MM.1S (cell line): ENCODE data around the gene ANKS1B.

Experiments used
- DNase-seq: peaks from one replicate; pipeline ENCODE4 v3.0.0-alpha.2; 2015
- H2AFZ ChIP-seq: fragments of 300-600 bp; sonication (generic); 2 replicates; pipeline ENCODE4 v1.6.0; 2016; ENCODE audit warnings: antibody characterized with exemption, low read length
- H3F3A ChIP-seq: fragments of 300-600 bp; sonication (generic); 2 replicates; pipeline ENCODE4 v1.6.1; 2016; ENCODE audit warnings: mild to moderate bottlenecking, antibody characterized with exemption, low read length, moderate library complexity, mixed read lengths; ENCODE audit not compliant: insufficient read depth
- H3K27ac ChIP-seq: fragments of 300-600 bp; sonication (generic); 2 replicates; pipeline ENCODE4 v1.5.1; 2016; ENCODE audit warnings: mild to moderate bottlenecking, low read length
- H3K27me3 ChIP-seq: fragments of 300-600 bp; sonication (generic); replicated peaks from 2 replicates; pipeline ENCODE4 v1.6.0; 2016; ENCODE audit warnings: low read length; ENCODE audit not compliant: insufficient read depth
- H3K36me3 ChIP-seq: fragments of 300-600 bp; sonication (generic); replicated peaks from 2 replicates; pipeline ENCODE4 v1.6.1; 2016; ENCODE audit warnings: mild to moderate bottlenecking, low read length, mixed read lengths; ENCODE audit not compliant: insufficient read depth
- H3K4me1 ChIP-seq: fragments of 300-600 bp; sonication (generic); 2 replicates; pipeline ENCODE4 v1.6.1; 2016; ENCODE audit warnings: low read length, mixed read lengths
- H3K4me2 ChIP-seq: fragments of 300-600 bp; sonication (generic); 2 replicates; pipeline ENCODE4 v1.6.0; 2016; ENCODE audit warnings: low read depth, low read length
- H3K4me3 ChIP-seq: fragments of 300-600 bp; sonication (generic); 2 replicates; pipeline ENCODE4 v1.5.1; 2016; ENCODE audit warnings: low read length, mixed read lengths
- H3K79me2 ChIP-seq: fragments of 300-600 bp; sonication (generic); 2 replicates; pipeline ENCODE4 v1.6.1; 2016; ENCODE audit warnings: mixed run types, low read length, mixed read lengths
- H3K9ac ChIP-seq: fragments of 300-600 bp; sonication (generic); 2 replicates; pipeline ENCODE4 v1.6.1; 2016; ENCODE audit warnings: low read length, mixed read lengths
- H3K9me2 ChIP-seq: fragments of 300-600 bp; sonication (generic); replicated peaks from 2 replicates; pipeline ENCODE4 v1.6.1; 2016; ENCODE audit warnings: mild to moderate bottlenecking, low read length, mixed read lengths; ENCODE audit not compliant: insufficient read depth
- H3K9me3 ChIP-seq: fragments of 300-600 bp; sonication (generic); replicated peaks from 2 replicates; pipeline ENCODE4 v1.6.1; 2016; ENCODE audit warnings: mild to moderate bottlenecking, low read length, mixed read lengths; ENCODE audit not compliant: insufficient read depth
- H4K20me1 ChIP-seq: fragments of 300-600 bp; sonication (generic); 2 replicates; pipeline ENCODE4 v1.6.1; 2016; ENCODE audit warnings: mild to moderate bottlenecking, low read length, moderate library complexity, mixed read lengths; ENCODE audit not compliant: insufficient read depth
- EZH2 ChIP-seq: fragments of 300-600 bp; sonication (generic); optimal IDR thresholded peaks from 2 replicates; pipeline ENCODE3; 2017; ENCODE audit warnings: low read depth, mild to moderate bottlenecking, antibody characterized with exemption, low read length, mixed read lengths
- EZH2phosphoT487 ChIP-seq: fragments of 300-600 bp; sonication (generic); IDR thresholded peaks from 2 replicates; pipeline ENCODE4 v1.6.1; 2018; ENCODE audit warnings: antibody characterized with exemption, low read length
- TF ChIP-seq, protein P1 (sequence below): fragments of 300-600 bp; sonication (generic); IDR thresholded peaks from 2 replicates; pipeline ENCODE4 v1.5.1; 2016; ENCODE audit warnings: antibody characterized with exemption, low read length, mixed read lengths

Gene ANKS1B

DNA sequence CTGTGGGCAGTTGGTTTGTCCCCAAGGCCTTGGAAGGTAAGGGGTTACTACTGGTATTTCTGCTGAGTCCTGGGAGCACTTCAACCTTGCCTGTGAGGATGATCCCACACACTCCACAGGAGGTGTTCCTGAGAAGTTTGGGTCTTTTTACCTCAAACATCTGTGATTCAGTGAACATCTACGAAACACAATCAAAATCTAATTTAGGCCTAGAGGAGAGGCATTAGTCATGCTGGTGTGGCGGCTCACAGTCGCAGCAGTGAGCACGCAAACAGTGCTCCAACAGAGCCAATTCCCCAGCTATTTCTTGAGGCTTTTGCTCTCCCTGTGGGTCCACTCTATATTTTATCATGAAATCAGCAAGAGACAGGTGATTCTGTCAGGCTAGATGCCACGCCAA, 1232.0 kb downstream of the ANKS1B start:
- Histone ChIP-seq H3K79me2 (no peaks in the 10 kb centered on the region), H3K9me3 (no peaks in the 10 kb centered on the region), H4K20me1 (no peaks in the 10 kb centered on the region), H3K27ac (no peak overlapping the region), H2AFZ (no peak overlapping the region), H3K4me1 (no peaks in the 10 kb centered on the region), H3K4me3 (no peak overlapping the region), H3F3A (no peaks in the 10 kb centered on the region), H3K27me3 (no peaks in the 10 kb centered on the region), H3K9me2 (no peaks in the 10 kb centered on the region), H3K9ac (no peak overlapping the region), H3K36me3 (no peaks in the 10 kb centered on the region), H3K4me2 (no peak overlapping the region)
- TF ChIP-seq, protein P1, sequence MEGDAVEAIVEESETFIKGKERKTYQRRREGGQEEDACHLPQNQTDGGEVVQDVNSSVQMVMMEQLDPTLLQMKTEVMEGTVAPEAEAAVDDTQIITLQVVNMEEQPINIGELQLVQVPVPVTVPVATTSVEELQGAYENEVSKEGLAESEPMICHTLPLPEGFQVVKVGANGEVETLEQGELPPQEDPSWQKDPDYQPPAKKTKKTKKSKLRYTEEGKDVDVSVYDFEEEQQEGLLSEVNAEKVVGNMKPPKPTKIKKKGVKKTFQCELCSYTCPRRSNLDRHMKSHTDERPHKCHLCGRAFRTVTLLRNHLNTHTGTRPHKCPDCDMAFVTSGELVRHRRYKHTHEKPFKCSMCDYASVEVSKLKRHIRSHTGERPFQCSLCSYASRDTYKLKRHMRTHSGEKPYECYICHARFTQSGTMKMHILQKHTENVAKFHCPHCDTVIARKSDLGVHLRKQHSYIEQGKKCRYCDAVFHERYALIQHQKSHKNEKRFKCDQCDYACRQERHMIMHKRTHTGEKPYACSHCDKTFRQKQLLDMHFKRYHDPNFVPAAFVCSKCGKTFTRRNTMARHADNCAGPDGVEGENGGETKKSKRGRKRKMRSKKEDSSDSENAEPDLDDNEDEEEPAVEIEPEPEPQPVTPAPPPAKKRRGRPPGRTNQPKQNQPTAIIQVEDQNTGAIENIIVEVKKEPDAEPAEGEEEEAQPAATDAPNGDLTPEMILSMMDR: no peak
- TF ChIP-seq EZH2phosphoT487 (no peak), EZH2 (no peak)
- no peak for DNase-seq

DNA sequence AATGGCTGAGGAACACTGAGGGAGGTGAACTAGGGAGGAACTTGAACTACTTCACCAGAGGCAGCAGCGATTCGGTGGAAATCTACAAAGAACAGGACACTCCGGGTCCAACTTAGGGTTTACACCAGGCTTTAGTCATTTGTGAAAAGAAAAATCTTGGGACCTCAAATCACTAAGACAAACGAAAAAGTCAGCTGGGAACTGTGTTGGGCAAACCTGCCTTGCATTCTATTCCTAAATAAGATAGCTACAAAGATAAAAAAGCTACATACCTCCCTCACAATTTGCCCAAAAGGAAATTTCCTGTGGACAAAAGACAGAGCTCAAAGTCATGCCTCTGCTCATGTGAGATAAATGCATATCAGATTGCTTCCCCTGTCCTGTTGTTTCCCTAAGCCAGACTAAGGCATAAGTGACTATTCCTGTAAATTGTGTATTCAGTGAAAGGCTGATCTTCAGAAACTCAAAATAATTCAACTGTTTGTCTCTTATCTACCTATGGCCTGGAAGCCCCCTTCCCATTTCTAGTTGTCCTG, 1233.1 kb downstream of the ANKS1B start:
- H3K4me2 ChIP-seq: no peak overlapping the region
- H3K79me2 ChIP-seq: no peaks in the 10 kb centered on the region
- H2AFZ ChIP-seq: no peak overlapping the region
- H3K36me3 ChIP-seq: no peaks in the 10 kb centered on the region
- no peaks in the 10 kb centered on the region for H3K27me3 ChIP-seq
- no peak for DNase-seq
- no peak overlapping the region for H3K4me3 ChIP-seq
- H3K4me1 ChIP-seq: no peaks in the 10 kb centered on the region
- no peaks in the 10 kb centered on the region for H3K9me2 ChIP-seq
- H4K20me1 ChIP-seq: no peaks in the 10 kb centered on the region
- no peak for TF ChIP-seq EZH2phosphoT487
- TF ChIP-seq EZH2: no peak
- TF ChIP-seq, protein P1: no peak
- no peak overlapping the region for H3K27ac ChIP-seq
- no peaks in the 10 kb centered on the region for H3F3A ChIP-seq
- H3K9me3 ChIP-seq: no peaks in the 10 kb centered on the region
- no peak overlapping the region for H3K9ac ChIP-seq

DNA sequence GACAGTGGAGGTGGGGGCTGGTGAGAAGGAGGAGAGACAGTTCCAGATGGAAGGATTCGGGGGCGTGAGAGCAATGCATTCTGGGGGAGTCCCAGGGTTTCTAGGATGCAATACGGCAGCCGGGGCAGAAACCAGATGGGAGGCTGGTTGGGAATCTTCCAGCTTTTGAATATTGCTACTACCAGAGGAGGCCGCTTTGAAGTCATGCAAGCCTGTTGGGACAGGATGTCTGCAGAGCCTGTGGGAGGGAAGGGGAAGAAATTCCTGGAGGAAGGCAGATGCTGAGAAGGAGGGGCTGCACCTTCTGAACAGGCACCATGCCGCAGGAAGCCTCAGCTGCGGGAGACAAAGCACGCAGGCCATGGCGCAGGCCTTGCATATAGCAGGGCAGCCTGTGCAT, 1234.2 kb downstream of the ANKS1B start:
- Histone ChIP-seq H4K20me1 (no peaks in the 10 kb centered on the region), H3F3A (no peaks in the 10 kb centered on the region), H3K4me3 (no peak overlapping the region), H3K9me2 (no peaks in the 10 kb centered on the region), H3K79me2 (no peaks in the 10 kb centered on the region), H3K9ac (no peak overlapping the region), H3K4me2 (no peak overlapping the region), H2AFZ (no peak overlapping the region), H3K4me1 (no peaks in the 10 kb centered on the region), H3K27me3 (no peaks in the 10 kb centered on the region), H3K36me3 (no peaks in the 10 kb centered on the region), H3K9me3 (no peaks in the 10 kb centered on the region), H3K27ac (no peak overlapping the region)
- DNase-seq: no peak
- TF ChIP-seq, protein P1: no peak
- TF ChIP-seq EZH2phosphoT487 (no peak), EZH2 (no peak)
